HCEC 1CT (cell line): ENCODE results near the gene PSEN2.
A peak's percentile ranks its signal among the peaks of the same experiment; 100 is the strongest.
"Not testable (repeated sequence)": the region's sequence is repeated elsewhere in the genome, so short reads cannot be mapped to it uniquely, and the experiment has no call there.

Experiments used
- DNase-seq: peaks from one replicate; pipeline ENCODE4 v3.0.0-alpha.2; 2017

PSEN2 gene

DNA sequence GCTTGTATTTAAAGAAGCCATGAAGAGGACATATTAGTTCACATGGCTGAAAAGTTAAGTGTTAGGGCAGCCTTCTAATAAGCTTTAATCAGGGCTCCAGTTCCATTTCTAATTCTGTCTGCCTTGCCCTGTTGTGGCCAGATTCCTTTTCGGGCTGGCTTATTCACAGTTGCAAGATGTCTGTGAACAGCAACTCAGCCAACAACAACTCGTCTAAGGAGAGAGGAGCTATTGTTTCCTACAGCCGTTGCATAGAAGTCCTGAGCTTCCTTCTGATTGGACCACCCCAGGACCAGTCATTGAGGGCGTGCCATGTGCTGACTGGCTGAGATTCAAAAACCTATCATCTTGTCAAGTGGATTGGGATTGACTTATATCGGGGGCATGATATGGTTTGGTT, 51.1 kb downstream of the PSEN2 start:
- DNase-seq: no peak

DNA sequence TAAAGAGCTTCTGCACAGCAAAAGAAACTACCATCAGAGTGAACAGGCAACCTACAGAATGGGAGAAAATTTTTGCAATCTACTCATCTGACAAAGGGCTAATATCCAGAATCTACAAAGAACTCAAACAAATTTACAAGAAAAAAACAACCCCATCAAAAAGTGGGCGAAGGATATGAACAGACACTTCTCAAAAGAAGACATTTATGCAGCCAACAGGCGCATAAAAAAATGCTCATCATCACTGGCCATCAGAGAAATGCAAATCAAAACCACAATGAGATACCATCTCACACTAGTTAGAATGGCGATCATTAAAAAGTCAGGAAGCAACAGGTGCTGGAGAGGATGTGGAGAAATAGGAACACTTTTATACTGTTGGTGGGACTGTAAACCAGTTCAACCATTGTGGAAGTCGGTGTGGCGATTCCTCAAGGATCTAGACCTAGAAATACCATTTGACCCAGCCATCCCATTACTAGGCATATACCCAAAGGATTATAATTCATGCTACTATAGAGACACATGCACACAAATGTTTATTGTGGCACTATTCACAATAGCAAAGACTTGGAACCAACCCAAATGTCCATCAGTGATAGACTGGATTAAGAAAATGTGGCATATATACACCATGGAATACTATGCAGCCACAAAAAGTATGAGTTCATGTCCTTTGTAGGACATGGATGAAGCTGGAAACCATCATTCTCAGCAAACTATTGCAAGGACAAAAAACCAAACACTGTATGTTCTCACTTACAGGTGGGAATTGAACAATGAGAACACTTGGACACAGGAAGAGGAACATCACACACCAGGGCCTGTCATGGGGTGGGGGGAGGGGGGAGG, 59.1 kb downstream of the PSEN2 start:
- not testable (repeated sequence) for DNase-seq

- no peak for DNase-seq
These were observed 64.2 kb downstream of the PSEN2 start for GRCh38 chr1:226934483-226935237.

DNA sequence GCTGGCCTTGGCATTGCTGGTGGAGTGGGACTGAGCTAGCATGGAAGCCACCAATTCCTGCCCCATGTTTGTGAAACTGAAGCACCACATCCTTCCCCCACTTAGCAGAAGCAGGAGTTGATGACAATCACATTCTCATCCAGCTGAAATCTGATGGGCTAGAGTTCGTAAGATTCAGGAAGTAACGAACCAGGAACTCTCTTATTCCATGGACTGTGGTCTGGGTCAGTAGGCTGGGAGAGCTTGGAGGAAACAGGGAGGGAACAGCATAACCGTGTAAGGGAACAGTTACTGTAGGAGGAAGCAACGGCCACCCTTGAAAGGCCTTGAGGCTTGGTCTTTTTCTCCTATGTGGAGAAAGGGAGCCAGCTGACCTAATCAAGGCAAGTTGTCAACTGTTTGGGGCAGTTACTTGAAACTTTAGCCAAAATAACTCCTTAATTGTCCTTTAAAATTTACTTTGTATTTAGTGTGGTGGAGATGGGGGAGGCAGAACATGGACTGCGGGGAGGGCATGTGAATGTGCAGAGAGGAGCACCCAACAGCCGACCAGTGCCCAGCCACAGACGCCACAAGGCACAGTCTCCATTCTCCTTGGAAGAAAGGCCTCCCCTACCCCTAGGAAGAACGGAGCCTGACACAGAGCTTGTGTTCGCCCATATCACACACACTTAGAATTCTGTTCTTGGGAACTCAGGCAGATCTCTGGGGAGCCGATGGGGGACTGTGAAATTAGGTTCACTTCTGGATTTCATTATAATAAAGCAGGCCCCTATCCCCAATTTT, 67.7 kb downstream of the PSEN2 start:
- DNase-seq: no peak

DNA sequence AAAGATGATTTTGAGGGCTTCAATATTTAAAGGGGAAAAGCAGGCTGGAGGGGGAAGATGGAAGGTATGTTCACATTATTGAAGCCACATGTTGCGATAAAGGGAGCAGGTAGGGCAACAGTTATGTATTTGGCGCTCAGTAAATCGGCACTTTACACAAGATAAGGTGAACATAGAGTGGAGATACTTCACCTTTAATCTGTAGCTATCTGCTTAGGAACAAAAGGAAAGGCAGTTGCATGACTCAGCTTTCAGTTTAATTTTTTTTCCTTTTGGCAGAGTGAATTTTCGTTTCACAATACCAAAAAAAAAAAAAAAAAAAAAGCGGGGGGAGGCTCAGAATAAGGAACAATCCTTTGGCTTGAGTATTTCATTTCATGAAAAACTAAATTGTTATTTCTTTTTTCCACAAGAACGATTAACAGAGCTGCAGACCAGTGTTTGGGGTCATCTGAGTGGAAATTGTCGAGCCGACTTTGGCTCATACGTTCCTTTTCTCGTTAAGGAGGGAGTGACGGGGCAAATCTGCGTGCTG, 68.6 kb downstream of the PSEN2 start:
- peak; percentile 48 for DNase-seq

DNA sequence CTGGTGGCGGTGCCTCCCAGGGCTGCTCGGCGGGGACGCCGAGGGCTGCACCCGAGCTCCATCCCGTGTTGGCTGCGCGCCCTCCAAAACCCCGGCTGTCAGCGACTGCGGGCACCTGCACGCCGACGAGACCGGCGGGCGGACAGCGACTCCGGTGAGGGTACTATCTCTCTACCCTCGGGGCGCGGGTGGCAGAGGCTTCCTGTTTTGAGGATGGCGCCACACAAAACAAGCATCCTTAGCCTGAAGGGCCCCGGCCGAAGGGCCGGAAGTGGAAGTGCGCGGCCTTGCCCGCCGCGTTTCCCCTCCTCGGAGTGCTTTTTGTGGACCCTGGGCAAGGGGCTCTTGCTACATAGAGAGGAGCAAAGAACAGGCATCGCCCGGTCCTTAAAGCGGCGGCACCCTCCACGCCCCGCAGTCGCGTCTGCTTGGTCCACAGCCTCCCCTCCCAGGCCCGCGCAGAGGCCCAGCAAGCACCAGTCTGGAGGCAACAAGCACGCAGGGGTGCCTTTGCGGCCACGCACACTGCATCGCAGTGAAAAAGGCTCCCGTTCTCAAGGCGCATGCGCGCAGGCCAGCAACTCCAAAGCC, 69.1 kb downstream of the PSEN2 start:
- DNase-seq: peak; percentile 51

DNA sequence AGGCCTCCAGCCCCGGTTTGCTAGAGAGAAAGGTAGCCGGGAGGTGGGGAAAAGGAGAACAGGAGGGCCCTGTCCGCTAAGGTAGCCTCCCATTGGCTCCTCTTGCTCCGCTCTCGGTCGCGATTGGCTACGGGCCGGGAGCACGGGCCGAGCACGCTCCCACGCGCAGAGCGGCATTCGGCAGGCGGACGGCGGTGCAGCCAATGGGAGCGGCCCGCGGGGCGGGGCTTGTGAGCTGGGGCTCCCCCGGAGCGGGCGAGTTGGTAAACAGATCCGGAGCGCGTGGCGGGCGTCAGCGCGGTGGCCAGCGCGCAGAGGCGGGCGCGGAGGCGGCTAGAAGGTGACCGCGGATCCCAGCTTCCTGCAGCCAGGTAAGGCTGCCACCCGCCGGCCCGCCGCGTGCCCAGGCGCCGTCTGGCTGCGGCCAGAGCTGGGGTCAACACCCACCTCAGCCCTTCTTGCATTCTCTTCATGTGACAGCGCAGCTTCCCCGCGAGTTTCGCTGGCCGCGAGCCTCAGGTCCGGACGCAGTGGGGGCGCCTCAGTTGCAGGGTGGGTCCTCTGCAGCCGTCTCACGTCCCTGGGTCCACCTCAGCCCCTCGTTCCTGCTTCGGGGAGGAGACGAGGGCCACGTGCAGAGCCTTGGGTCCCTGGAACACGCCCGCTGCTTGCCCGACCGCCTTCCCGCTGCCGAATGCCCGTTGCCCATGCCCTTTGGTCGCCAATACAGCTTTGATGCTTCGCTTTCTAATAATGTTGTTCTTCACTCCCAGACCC, 69.8 kb downstream of the PSEN2 start, which contains the start of gene COQ8A:
Gene COQ8A, plus strand, starts transcription at position 266 of the 777 bp plus-strand sequence. CDS start 21,092 bp downstream, outside the sequence.
- DNase-seq: peak; percentile 100

DNA sequence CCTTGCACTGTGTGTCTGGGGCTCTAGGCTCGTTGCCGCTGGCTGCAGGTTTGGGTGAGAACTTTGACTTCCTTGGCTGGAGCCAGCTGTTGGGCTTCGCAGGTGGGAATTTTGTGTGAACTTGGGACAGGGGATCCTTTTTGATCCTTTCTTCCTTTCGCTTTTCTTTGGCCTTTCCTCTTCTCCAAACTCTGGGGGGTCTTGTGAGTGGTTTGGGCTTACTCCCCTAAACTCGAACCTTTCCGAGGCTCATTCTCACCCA, 70.3 kb downstream of the PSEN2 start:
- no peak for DNase-seq

GRCh38 chr1:226942392-226942791, 72.0 kb downstream of the PSEN2 start:
- no peak for DNase-seq

DNA sequence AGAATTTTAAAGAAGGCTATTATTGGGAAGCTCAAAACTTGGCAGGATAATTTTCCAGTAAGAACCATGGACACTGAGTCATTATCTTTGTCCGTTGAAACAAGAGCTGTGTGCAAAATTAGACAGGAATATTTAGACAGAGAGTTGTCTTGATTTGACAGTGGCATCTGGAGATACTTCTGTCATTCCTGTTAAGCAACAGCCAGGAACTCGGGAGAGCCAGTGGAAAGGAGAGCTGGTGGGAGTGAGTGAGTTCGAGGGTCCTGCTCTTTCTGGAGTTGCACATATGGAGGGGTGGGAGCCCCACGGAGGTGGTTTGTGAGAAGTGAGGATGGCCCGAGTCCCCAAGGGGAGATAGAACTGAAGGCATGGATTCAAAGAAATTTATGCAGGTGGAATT, 72.7 kb downstream of the PSEN2 start:
- no peak for DNase-seq

- no peak for DNase-seq
These were observed 73.5 kb downstream of the PSEN2 start for GRCh38 chr1:226943927-226944326.

- DNase-seq: no peak
These were observed 74.9 kb downstream of the PSEN2 start for GRCh38 chr1:226945106-226945857.
